ENCODE measurements around the gene DAB1. TPM values are rescaled to one million over a fixed set of nuclear protein-coding genes. Genes with fewer than 3 reads are reported as not detected.

DAB1 gene
- total RNA-seq, 6 experiments from 2014 or later, result 0.76 to 1.9 (median 1.1) TPM

- no peak for TF ChIP-seq POLR2A (IDR thresholded peaks at IDR 0.05)
- TF ChIP-seq, protein P1, sequence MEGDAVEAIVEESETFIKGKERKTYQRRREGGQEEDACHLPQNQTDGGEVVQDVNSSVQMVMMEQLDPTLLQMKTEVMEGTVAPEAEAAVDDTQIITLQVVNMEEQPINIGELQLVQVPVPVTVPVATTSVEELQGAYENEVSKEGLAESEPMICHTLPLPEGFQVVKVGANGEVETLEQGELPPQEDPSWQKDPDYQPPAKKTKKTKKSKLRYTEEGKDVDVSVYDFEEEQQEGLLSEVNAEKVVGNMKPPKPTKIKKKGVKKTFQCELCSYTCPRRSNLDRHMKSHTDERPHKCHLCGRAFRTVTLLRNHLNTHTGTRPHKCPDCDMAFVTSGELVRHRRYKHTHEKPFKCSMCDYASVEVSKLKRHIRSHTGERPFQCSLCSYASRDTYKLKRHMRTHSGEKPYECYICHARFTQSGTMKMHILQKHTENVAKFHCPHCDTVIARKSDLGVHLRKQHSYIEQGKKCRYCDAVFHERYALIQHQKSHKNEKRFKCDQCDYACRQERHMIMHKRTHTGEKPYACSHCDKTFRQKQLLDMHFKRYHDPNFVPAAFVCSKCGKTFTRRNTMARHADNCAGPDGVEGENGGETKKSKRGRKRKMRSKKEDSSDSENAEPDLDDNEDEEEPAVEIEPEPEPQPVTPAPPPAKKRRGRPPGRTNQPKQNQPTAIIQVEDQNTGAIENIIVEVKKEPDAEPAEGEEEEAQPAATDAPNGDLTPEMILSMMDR (IDR thresholded peaks at IDR 0.05), result no peak
- no peak for DNase-seq
- H3K27ac ChIP-seq, result no peak overlapping the region
- WGBS (ENCODE audit: insufficient coverage, low coverage, low lambda C conversion rate, missing lambda C conversion rate), result 94% methylated on average over 3 of the region's 4 CpGs
- no peak overlapping the region for H3K4me3 ChIP-seq
- intact Hi-C loops (cut with DNase I), result no loop called here
- peaks cover 0 to 15% (median 0%) of the 10 kb centered on the region in 4 donors for H3K4me1 ChIP-seq
- no peaks in the 10 kb centered on the region for H3K36me3 ChIP-seq
- no peaks in the 10 kb centered on the region for H3K9me3 ChIP-seq
- ATAC-seq, result no peak
- no peaks in the 10 kb centered on the region for H3K27me3 ChIP-seq
Measured at GRCh38 chr1:57327946-57328345, 95.9 kb downstream of the DAB1 start.

DNA sequence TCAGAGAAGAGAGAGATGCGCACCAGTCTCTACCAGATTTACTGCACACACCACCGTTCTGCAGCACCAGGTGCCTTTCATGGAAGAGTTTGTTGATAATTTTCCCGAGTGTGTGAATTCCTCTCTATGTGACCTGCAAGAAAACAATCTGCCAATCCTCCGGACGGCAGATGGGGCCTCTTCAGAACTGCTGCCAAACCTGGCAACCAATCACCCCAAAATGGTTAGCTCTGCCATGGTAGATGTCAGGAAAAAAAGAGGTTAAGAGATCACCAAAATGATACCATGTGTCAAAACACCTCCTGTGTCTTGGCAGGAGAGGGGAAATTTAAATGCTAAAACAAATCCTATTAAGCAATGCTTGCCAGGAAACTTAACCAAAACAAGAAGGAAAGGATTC is 96.5 kb downstream of the DAB1 start:
- H3K36me3 ChIP-seq, result no peaks in the 10 kb centered on the region
- no peak for TF ChIP-seq POLR2A (IDR thresholded peaks at IDR 0.05)
- TF ChIP-seq, protein P1 (IDR thresholded peaks at IDR 0.05), result no peak
- H3K27me3 ChIP-seq, result no peaks in the 10 kb centered on the region
- peaks cover 0 to 15% (median 0%) of the 10 kb centered on the region in 4 donors for H3K4me1 ChIP-seq
- ATAC-seq, result no peak
- intact Hi-C loops (cut with DNase I), result no loop called here
- DNase-seq, result no peak
- no peak overlapping the region for H3K27ac ChIP-seq
- WGBS (ENCODE audit: insufficient coverage, low coverage, low lambda C conversion rate, missing lambda C conversion rate), result 82% methylated on average over 3 of the region's 5 CpGs
- H3K9me3 ChIP-seq, result no peaks in the 10 kb centered on the region
- no peak overlapping the region for H3K4me3 ChIP-seq

- Histone ChIP-seq H3K27ac (peak overlapping the region in 1 of 3 donors; percentile 48), H3K9me3 (no peaks in the 10 kb centered on the region), H3K27me3 (no peaks in the 10 kb centered on the region), H3K4me3 (no peak overlapping the region), H3K36me3 (no peaks in the 10 kb centered on the region), H3K4me1 (peaks cover 0 to 15% (median 0%) of the 10 kb centered on the region in 4 donors)
- DNase-seq, result no peak
- WGBS (ENCODE audit: insufficient coverage, low coverage, low lambda C conversion rate, missing lambda C conversion rate), result 24% methylated on average over 1 of the region's 1 CpG
- ATAC-seq, result peak in 3 of 4 donors; percentile 18 to 33 (median 22)
- no peak for TF ChIP-seq POLR2A (IDR thresholded peaks at IDR 0.05)
- TF ChIP-seq, protein P1 (IDR thresholded peaks at IDR 0.05), result no peak
- intact Hi-C loops (cut with DNase I), result no loop called here
Measured at GRCh38 chr1:57325536-57325935, 98.3 kb downstream of the DAB1 start.

GRCh38 chr1:57325117-57325516 is 98.7 kb downstream of the DAB1 start:
- whole genome bisulfite sequencing (ENCODE audit: insufficient coverage, low coverage, low lambda C conversion rate, missing lambda C conversion rate), result 23% methylated on average over 4 of the region's 4 CpGs
- no peak overlapping the region for H3K4me3 ChIP-seq
- DNase-seq, result peak in 2 of 3 donors; percentile 74 to 85
- no peaks in the 10 kb centered on the region for H3K9me3 ChIP-seq
- H3K27ac ChIP-seq, result peak overlapping the region in 1 of 3 donors; percentile 48
- H3K36me3 ChIP-seq, result no peaks in the 10 kb centered on the region
- peaks cover 0 to 15% (median 0%) of the 10 kb centered on the region in 4 donors for H3K4me1 ChIP-seq
- peak; percentile 82 to 92 (median 88) for ATAC-seq
- H3K27me3 ChIP-seq, result no peaks in the 10 kb centered on the region
- intact Hi-C loops (cut with DNase I), result no loop called here
- TF ChIP-seq, protein P1 (IDR thresholded peaks at IDR 0.05), result no peak
- TF ChIP-seq POLR2A (IDR thresholded peaks at IDR 0.05), result no peak

GRCh38 chr1:57324388-57324787 is 99.5 kb downstream of the DAB1 start:
- Histone ChIP-seq H3K4me3 (no peak overlapping the region), H3K4me1 (peaks cover 0 to 15% (median 0%) of the 10 kb centered on the region in 4 donors), H3K27ac (peak overlapping the region in 1 of 3 donors; percentile 48), H3K9me3 (no peaks in the 10 kb centered on the region), H3K36me3 (no peaks in the 10 kb centered on the region), H3K27me3 (no peaks in the 10 kb centered on the region)
- ATAC-seq (no peak), DNase-seq (no peak)
- intact Hi-C loops (cut with DNase I), result no loop called here
- TF ChIP-seq, protein P1 (IDR thresholded peaks at IDR 0.05), result no peak
- no peak for TF ChIP-seq POLR2A (IDR thresholded peaks at IDR 0.05)
- 92% methylated on average over 3 of the region's 3 CpGs for WGBS (ENCODE audit: insufficient coverage, low coverage, low lambda C conversion rate, missing lambda C conversion rate)

All from right lobe of liver (tissue), 6 donors.